Testis (tissue), 2 donors: Measurements from ENCODE around the gene MED10.

ENCODE experiments used
- POLR2A ChIP-seq: fragments of 450-650 bp; IDR thresholded peaks from one replicate; pipeline ENCODE4 v1.6.1; 2017; ENCODE audit warnings: antibody characterized with exemption, mild to moderate bottlenecking, moderate library complexity
- TF ChIP-seq, protein P1 (sequence below), 3 experiments: fragments of 450-650 bp in 2 of 3; fragments of 200-600 bp in 1 of 3; sonication (generic) in 1 of 3; IDR thresholded peaks; one replicate each; pipeline ENCODE4 v1.5.1; 2016 to 2019; ENCODE audit warnings: antibody characterized with exemption in 3 of 3, mild to moderate bottlenecking in 2 of 3, moderate library complexity in 1 of 3

- TF ChIP-seq, protein P1, sequence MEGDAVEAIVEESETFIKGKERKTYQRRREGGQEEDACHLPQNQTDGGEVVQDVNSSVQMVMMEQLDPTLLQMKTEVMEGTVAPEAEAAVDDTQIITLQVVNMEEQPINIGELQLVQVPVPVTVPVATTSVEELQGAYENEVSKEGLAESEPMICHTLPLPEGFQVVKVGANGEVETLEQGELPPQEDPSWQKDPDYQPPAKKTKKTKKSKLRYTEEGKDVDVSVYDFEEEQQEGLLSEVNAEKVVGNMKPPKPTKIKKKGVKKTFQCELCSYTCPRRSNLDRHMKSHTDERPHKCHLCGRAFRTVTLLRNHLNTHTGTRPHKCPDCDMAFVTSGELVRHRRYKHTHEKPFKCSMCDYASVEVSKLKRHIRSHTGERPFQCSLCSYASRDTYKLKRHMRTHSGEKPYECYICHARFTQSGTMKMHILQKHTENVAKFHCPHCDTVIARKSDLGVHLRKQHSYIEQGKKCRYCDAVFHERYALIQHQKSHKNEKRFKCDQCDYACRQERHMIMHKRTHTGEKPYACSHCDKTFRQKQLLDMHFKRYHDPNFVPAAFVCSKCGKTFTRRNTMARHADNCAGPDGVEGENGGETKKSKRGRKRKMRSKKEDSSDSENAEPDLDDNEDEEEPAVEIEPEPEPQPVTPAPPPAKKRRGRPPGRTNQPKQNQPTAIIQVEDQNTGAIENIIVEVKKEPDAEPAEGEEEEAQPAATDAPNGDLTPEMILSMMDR (IDR thresholded peaks at IDR 0.05), result no peak
- no peak for TF ChIP-seq POLR2A
Observed at GRCh38 chr5:6356578-6357164, 21.7 kb downstream of the MED10 start.
